Uterus (tissue), 4 donors: Measurements from ENCODE around the gene DPF3. TPM values are rescaled to one million over a fixed set of nuclear protein-coding genes. Genes with fewer than 3 reads are reported as not detected.

Experiments
- DNase-seq, 2 donors: peaks; one replicate each; pipeline ENCODE4 v3.0.0-alpha.2; 2019 to 2020
- H3K27ac ChIP-seq, 2 donors: fragments of 200-600 bp; sonication (generic); 1 replicate in 1 of 2; 2 replicates in 1 of 2; pipeline ENCODE4 v1.5.1; 2016 to 2018
- H3K27me3 ChIP-seq, 2 donors: fragments of 200-600 bp; sonication (generic); one replicate each; pipeline ENCODE4 v1.5.1; 2018 to 2019; ENCODE audit warnings: control low read depth in 1 of 2
- H3K36me3 ChIP-seq, 2 donors: fragments of 200-600 bp; sonication (generic); one replicate each; pipeline ENCODE4 v1.5.1; 2019; ENCODE audit warnings: control low read depth in 1 of 2
- H3K4me1 ChIP-seq, 2 donors: fragments of 200-600 bp; sonication (generic); one replicate each; pipeline ENCODE4 v1.5.1; 2018 to 2019; ENCODE audit warnings: control low read depth in 1 of 2
- H3K4me3 ChIP-seq, 2 donors: fragments of 200-600 bp; sonication (generic); 1 replicate in 1 of 2; 2 replicates in 1 of 2; pipeline ENCODE4 v1.5.1; 2018 to 2019; ENCODE audit warnings: mild to moderate bottlenecking in 1 of 2
- H3K9me3 ChIP-seq, 2 donors: fragments of 200-600 bp; sonication (generic); one replicate each; pipeline ENCODE4 v1.5.1; 2019; ENCODE audit warnings: control low read depth in 1 of 2
- POLR2A ChIP-seq, 2 donors: fragments of 450-650 bp; IDR thresholded peaks; one replicate each; pipeline ENCODE4 v1.6.1; 2016; ENCODE audit warnings: antibody characterized with exemption in 2 of 2, mild to moderate bottlenecking in 1 of 2, moderate library complexity in 1 of 2
- intact Hi-C: fragments of 100-400 bp; cut with DNase I; formaldehyde crosslinking; loops from one replicate; pipeline ENCODE4 v1.15.1; 2023; ENCODE audit warnings: low total_unique reads
- total RNA-seq, 4 donors: library from RNA; depleted of rRNA in 3 of 4; stranded (reverse); fragments of >200 nt in 3 of 4; gene quantifications; one replicate each; pipeline versions ENCODE4 v1.1.0 to v1.2.4, GENCODE V29; 2014 to 2023
- TF ChIP-seq, protein P1 (sequence below), 4 experiments: fragments of 200-600 bp in 2 of 4; fragments of 450-650 bp in 2 of 4; sonication (generic) in 2 of 4; IDR thresholded peaks; one replicate each; pipeline ENCODE4 v1.5.1; 2016 to 2019; ENCODE audit warnings: antibody characterized with exemption in 4 of 4, mild to moderate bottlenecking in 2 of 4, moderate library complexity in 1 of 4
- donor health status: DM: yes; HTN: yes; CAD: no.

The DPF3 gene
- total RNA-seq, 4 donors from 2014 or later = 1.6 to 2.8 TPM; not detected in 2

DNA sequence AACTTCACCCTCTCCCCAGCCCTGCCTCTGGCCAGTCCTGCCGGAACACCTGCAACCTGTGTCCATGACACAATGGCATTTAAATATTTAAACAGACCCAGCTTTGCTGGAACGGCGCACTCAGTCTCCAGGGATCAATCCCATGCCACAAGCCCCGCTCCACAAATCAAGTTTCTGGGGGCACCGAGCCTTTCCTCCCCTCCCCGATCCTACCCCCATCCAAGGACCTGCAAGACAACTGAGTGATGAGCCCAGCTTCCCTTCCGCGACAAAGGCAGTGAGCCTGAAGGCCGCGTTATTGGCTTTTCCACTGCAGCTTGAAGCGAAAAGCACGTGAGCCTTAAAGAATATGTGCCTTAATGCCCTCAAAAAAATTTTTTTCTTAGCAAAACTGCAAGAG lies 185.7 kb downstream of the DPF3 start:
- no peaks in the 10 kb centered on the region for H3K4me1 ChIP-seq
- H3K36me3 ChIP-seq = no peaks in the 10 kb centered on the region
- no peak for DNase-seq
- H3K27me3 ChIP-seq = no peaks in the 10 kb centered on the region
- TF ChIP-seq, protein P1, sequence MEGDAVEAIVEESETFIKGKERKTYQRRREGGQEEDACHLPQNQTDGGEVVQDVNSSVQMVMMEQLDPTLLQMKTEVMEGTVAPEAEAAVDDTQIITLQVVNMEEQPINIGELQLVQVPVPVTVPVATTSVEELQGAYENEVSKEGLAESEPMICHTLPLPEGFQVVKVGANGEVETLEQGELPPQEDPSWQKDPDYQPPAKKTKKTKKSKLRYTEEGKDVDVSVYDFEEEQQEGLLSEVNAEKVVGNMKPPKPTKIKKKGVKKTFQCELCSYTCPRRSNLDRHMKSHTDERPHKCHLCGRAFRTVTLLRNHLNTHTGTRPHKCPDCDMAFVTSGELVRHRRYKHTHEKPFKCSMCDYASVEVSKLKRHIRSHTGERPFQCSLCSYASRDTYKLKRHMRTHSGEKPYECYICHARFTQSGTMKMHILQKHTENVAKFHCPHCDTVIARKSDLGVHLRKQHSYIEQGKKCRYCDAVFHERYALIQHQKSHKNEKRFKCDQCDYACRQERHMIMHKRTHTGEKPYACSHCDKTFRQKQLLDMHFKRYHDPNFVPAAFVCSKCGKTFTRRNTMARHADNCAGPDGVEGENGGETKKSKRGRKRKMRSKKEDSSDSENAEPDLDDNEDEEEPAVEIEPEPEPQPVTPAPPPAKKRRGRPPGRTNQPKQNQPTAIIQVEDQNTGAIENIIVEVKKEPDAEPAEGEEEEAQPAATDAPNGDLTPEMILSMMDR (IDR thresholded peaks at IDR 0.05) = no peak
- TF ChIP-seq POLR2A (IDR thresholded peaks at IDR 0.05) = no peak
- intact Hi-C loops = no loop called here
- H3K27ac ChIP-seq = no peak overlapping the region
- no peaks in the 10 kb centered on the region for H3K9me3 ChIP-seq
- H3K4me3 ChIP-seq = no peak overlapping the region

DNA sequence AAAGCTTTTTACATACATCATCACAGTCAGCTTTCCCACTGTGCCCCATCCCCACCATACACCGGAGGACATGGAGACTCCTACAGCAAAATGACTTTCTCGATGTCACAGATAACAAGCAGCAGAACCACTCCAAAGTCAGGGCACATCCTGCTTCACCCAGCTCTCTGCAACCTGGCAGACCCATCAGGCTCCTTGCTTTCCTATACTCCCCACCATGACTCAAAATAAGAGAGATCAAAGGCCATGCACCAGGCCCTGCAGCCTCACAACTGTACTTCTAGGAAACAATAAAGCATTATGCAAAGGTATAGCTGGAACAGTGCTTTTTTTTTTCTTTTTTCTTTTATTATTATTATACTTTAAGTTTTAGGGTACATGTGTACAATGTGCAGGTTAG lies 187.4 kb downstream of the DPF3 start:
- H3K4me1 ChIP-seq = no peaks in the 10 kb centered on the region
- DNase-seq = no peak
- TF ChIP-seq, protein P1 (IDR thresholded peaks at IDR 0.05) = no peak
- TF ChIP-seq POLR2A (IDR thresholded peaks at IDR 0.05) = no peak
- no peaks in the 10 kb centered on the region for H3K36me3 ChIP-seq
- intact Hi-C loops = no loop called here
- H3K27me3 ChIP-seq = no peaks in the 10 kb centered on the region
- no peak overlapping the region for H3K27ac ChIP-seq
- no peaks in the 10 kb centered on the region for H3K9me3 ChIP-seq
- H3K4me3 ChIP-seq = no peak overlapping the region

DNA sequence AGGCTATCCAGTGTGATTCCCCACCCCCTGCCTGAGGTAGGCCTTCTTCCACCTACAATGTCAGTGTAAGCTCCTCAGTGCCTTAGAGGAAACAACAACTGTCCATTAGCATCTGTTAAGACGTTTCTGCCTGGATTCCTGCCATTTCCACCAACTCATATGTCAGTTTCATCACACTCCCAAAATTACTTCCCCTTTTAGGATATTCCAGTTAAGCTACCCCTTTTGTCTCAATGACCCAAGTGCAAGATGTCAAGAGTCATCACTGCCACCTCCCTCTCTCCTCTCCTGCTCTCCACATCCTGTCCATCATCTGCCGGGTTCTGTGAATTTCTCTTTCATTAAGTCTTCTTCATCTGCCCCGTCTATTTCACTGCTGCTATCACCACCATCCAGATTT lies 189.4 kb downstream of the DPF3 start:
- no peaks in the 10 kb centered on the region for H3K9me3 ChIP-seq
- no peak for DNase-seq
- no peaks in the 10 kb centered on the region for H3K4me1 ChIP-seq
- H3K27me3 ChIP-seq = no peaks in the 10 kb centered on the region
- H3K4me3 ChIP-seq = no peak overlapping the region
- H3K36me3 ChIP-seq = no peaks in the 10 kb centered on the region
- TF ChIP-seq, protein P1 (IDR thresholded peaks at IDR 0.05) = no peak
- no peak for TF ChIP-seq POLR2A (IDR thresholded peaks at IDR 0.05)
- H3K27ac ChIP-seq = no peak overlapping the region
- intact Hi-C loops = no loop called here

DNA sequence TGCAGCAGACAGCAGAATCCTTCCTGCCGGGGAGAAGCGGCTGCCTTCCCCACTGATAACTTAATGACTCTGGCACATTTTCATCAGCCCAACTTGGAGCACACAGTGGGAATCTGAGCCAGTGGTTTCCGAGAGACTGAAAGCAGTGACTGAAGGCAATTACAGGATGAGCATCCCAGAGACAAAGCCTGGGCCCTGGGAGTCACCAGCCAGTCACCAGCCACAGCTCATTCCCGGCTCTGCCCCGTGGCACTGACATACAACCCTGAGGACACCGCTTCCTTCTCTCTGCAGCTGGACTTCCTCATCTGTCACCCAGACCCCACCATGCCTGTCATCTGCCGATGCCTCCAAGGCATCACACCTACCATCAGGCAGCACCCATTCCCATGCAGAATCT lies 192.3 kb downstream of the DPF3 start:
- intact Hi-C loops = no loop called here
- Histone ChIP-seq H3K36me3 (no peaks in the 10 kb centered on the region), H3K9me3 (no peaks in the 10 kb centered on the region), H3K27ac (no peak overlapping the region), H3K4me3 (no peak overlapping the region), H3K4me1 (no peaks in the 10 kb centered on the region), H3K27me3 (no peaks in the 10 kb centered on the region)
- TF ChIP-seq POLR2A (IDR thresholded peaks at IDR 0.05) = no peak
- TF ChIP-seq, protein P1 (IDR thresholded peaks at IDR 0.05) = no peak
- no peak for DNase-seq

DNA sequence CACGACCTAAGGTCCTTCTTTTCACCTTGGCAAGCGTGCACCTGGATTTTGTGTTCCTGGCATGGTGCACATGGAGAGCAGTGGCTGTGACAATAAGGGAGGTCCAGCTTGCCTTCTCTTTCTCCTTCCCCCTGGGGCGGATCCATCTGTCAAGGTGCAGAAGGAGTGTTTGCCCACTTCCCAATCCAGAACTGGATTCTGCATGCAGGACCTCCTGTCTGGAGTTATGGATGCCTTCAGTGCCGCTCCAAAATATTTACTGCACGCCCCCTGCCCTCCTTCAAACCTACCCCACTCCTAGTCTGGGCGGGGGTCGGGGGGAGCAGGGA lies 192.7 kb downstream of the DPF3 start:
- Histone ChIP-seq H3K27me3 (no peaks in the 10 kb centered on the region), H3K36me3 (no peaks in the 10 kb centered on the region), H3K27ac (no peak overlapping the region), H3K9me3 (no peaks in the 10 kb centered on the region), H3K4me3 (no peak overlapping the region), H3K4me1 (no peaks in the 10 kb centered on the region)
- no peak for TF ChIP-seq POLR2A (IDR thresholded peaks at IDR 0.05)
- TF ChIP-seq, protein P1 (IDR thresholded peaks at IDR 0.05) = no peak
- intact Hi-C loops = no loop called here
- no peak for DNase-seq
